SU-DHL-6 (cell line): ENCODE data around the gene PEX10.

Experiments used
- CTCF ChIP-seq: fragments of 200-600 bp; sonication (generic); IDR thresholded peaks from one replicate; pipeline ENCODE4 v1.5.1; 2017; ENCODE audit warnings: antibody characterized with exemption, mild to moderate bottlenecking, low read length, moderate library complexity; ENCODE audit not compliant: insufficient read depth, poor library complexity, severe bottlenecking
- EZH2phosphoT487 ChIP-seq: fragments of 200-600 bp; sonication (generic), shearing (Covaris generic); conservative IDR thresholded peaks from 2 replicates; pipeline ENCODE4 v1.6.1; 2018; ENCODE audit warnings: mild to moderate bottlenecking, antibody characterized with exemption, low read length, moderate library complexity, mixed read lengths

GRCh38 chr1:2457444-2457843 lies 45.1 kb upstream of the PEX10 start:
- TF ChIP-seq CTCF, result no peak
- TF ChIP-seq EZH2phosphoT487, result no peak
